SH-SY5Y (cell line): Measurements from ENCODE around the gene ZSCAN25.

Experiments
- GATA2 ChIP-seq: IDR thresholded peaks from 2 replicates; pipeline ENCODE4 v1.6.1; 2011; ENCODE audit warnings: mild to moderate bottlenecking, low read depth, low read length
- GATA3 ChIP-seq: IDR thresholded peaks from 2 replicates; pipeline ENCODE4 v1.6.1; 2011; ENCODE audit warnings: low read depth, mild to moderate bottlenecking, low read length, moderate library complexity

GRCh38 chr7:99616359-99617191, at the start of gene ZSCAN25:
- TF ChIP-seq GATA3 = no peak
- TF ChIP-seq GATA2 = no peak
